Measurements from ENCODE around the gene URM1.

GRCh38 chr9:128397831-128398230 lies 26.7 kb downstream of the URM1 start:
- TF ChIP-seq CTCF (IDR thresholded peaks at IDR 0.05): no peak
- TF ChIP-seq POLR2AphosphoS5 (IDR thresholded peaks at IDR 0.05): no peak
- no peak for TF ChIP-seq POLR2A (IDR thresholded peaks at IDR 0.05)
- TF ChIP-seq EP300 (IDR thresholded peaks at IDR 0.05; ENCODE audit: low read depth): no peak

All from transverse colon (tissue), 4 donors.